Measurements from ENCODE around the gene CXCL16.

The CXCL16 gene

GRCh38 chr17:4739122-4740024 lies at the start of gene CXCL16, which contains the start of gene ZMYND15:
Gene CXCL16, minus strand, starts transcription at chr17:4739928. Its CDS starts 589 bp downstream, at chr17:4739339.
Gene ZMYND15, plus strand, starts transcription at chr17:4739833. Its CDS starts 716 bp downstream, at chr17:4740549.
- Mint-ChIP-seq H3K4me3 (peak within 1 kb of the TSS; percentile 88), H3K27ac (peak within 1 kb of the TSS; percentile 96), H3K9me3 (no peaks in the 10 kb centered on the region), H3K27me3 (peaks cover 34% of the 10 kb centered on the region), H3K4me1 (ENCODE audit: low read depth) (peaks cover 50% of the 10 kb centered on the region), H3K36me3 (ENCODE audit: low read depth) (peaks cover 34% of the 10 kb centered on the region)
- intact Hi-C loops (cut with micrococcal nuclease), result no loop called here

- H3K9me3 Mint-ChIP-seq, result no peaks in the 10 kb centered on the region
- intact Hi-C loops (cut with micrococcal nuclease), result loop anchor here (5.0 kb wide), 1 partner anchor 57 kb away; the partner anchor contains the start of gene MED11
- peak within 1 kb of the TSS; percentile 84 for H3K4me3 Mint-ChIP-seq
- H3K4me1 Mint-ChIP-seq (ENCODE audit: low read depth), result peaks cover 58% of the 10 kb centered on the region
- peaks cover 13% of the 10 kb centered on the region for H3K36me3 Mint-ChIP-seq (ENCODE audit: low read depth)
- peak within 1 kb of the TSS; percentile 94 for H3K27ac Mint-ChIP-seq
- peaks cover 51% of the 10 kb centered on the region for H3K27me3 Mint-ChIP-seq
Measured at GRCh38 chr17:4788807-4789700, 49.3 kb upstream of the CXCL16 start, which contains the start of gene GLTPD2. Gene GLTPD2, plus strand, starts transcription at chr17:4788964. Its CDS starts 48 bp downstream, at chr17:4789012.

- H3K4me3 Mint-ChIP-seq, result peak overlapping the region; percentile 84
- peak overlapping the region; percentile 94 for H3K27ac Mint-ChIP-seq
- no peaks in the 10 kb centered on the region for H3K9me3 Mint-ChIP-seq
- H3K36me3 Mint-ChIP-seq (ENCODE audit: low read depth), result peaks cover 13% of the 10 kb centered on the region
- peaks cover 55% of the 10 kb centered on the region for H3K27me3 Mint-ChIP-seq
- intact Hi-C loops (cut with micrococcal nuclease), result loop anchor here (5.0 kb wide), 1 partner anchor 56 kb away; the partner anchor contains the start of gene MED11
- peaks cover 58% of the 10 kb centered on the region for H3K4me1 Mint-ChIP-seq (ENCODE audit: low read depth)
Measured at GRCh38 chr17:4788159-4788806, 48.6 kb upstream of the CXCL16 start.

- Mint-ChIP-seq H3K4me3 (peak overlapping the region; percentile 41), H3K27me3 (peaks cover 55% of the 10 kb centered on the region), H3K36me3 (ENCODE audit: low read depth) (peaks cover 13% of the 10 kb centered on the region)
Measured at GRCh38 chr17:4786516-4786915, 46.8 kb upstream of the CXCL16 start.

GRCh38 chr17:4786106-4786511 lies 46.4 kb upstream of the CXCL16 start, which contains the start of gene VMO1:
Gene VMO1, minus strand, starts transcription at chr17:4786364. Its CDS starts 12 bp downstream, at chr17:4786352.
- peaks cover 57% of the 10 kb centered on the region for H3K27me3 Mint-ChIP-seq
- intact Hi-C loops (cut with micrococcal nuclease), result loop anchor here (2.0 to 5.0 kb wide), 2 partner anchors 15 to 54 kb away; partner anchors contain the start of genes MED11 and TM4SF5
- peaks cover 13% of the 10 kb centered on the region for H3K36me3 Mint-ChIP-seq (ENCODE audit: low read depth)
- H3K4me1 Mint-ChIP-seq (ENCODE audit: low read depth), result peaks cover 64% of the 10 kb centered on the region
- no peaks in the 10 kb centered on the region for H3K9me3 Mint-ChIP-seq
- H3K27ac Mint-ChIP-seq, result peak within 1 kb of the TSS; percentile 53
- peak within 1 kb of the TSS; percentile 63 for H3K4me3 Mint-ChIP-seq

More at GRCh38 chr17:4786516-4786915, 46.8 kb upstream of the CXCL16 start:
- intact Hi-C loops (cut with micrococcal nuclease), result loop anchor here (2.0 to 5.0 kb wide), 2 partner anchors 16 to 54 kb away; partner anchors contain the start of genes MED11 and TM4SF5
- peaks cover 66% of the 10 kb centered on the region for H3K4me1 Mint-ChIP-seq (ENCODE audit: low read depth)
- H3K9me3 Mint-ChIP-seq, result no peaks in the 10 kb centered on the region
- H3K27ac Mint-ChIP-seq, result peak overlapping the region; percentile 53

GRCh38 chr17:4785311-4786105 lies 45.8 kb upstream of the CXCL16 start:
- Mint-ChIP-seq H3K36me3 (ENCODE audit: low read depth) (peaks cover 13% of the 10 kb centered on the region), H3K27ac (peak overlapping the region; percentile 53), H3K4me3 (peak overlapping the region; percentile 63), H3K4me1 (ENCODE audit: low read depth) (peaks cover 58% of the 10 kb centered on the region), H3K27me3 (peaks cover 63% of the 10 kb centered on the region), H3K9me3 (no peaks in the 10 kb centered on the region)
- intact Hi-C loops (cut with micrococcal nuclease), result loop anchor here (2.0 to 5.0 kb wide), 2 partner anchors 15 to 53 kb away; partner anchors contain the start of genes MED11 and TM4SF5

- peak overlapping the region; percentile 33 for H3K27ac Mint-ChIP-seq
- peaks cover 40% of the 10 kb centered on the region for H3K4me1 Mint-ChIP-seq (ENCODE audit: low read depth)
- H3K4me3 Mint-ChIP-seq, result no peak overlapping the region
- intact Hi-C loops (cut with micrococcal nuclease), result no loop called here
- H3K9me3 Mint-ChIP-seq, result no peaks in the 10 kb centered on the region
- no peaks in the 10 kb centered on the region for H3K36me3 Mint-ChIP-seq (ENCODE audit: low read depth)
- peaks cover 80% of the 10 kb centered on the region for H3K27me3 Mint-ChIP-seq
Measured at GRCh38 chr17:4782652-4783051, 42.9 kb upstream of the CXCL16 start.

- Mint-ChIP-seq H3K4me3 (no peak overlapping the region), H3K27ac (no peak overlapping the region), H3K36me3 (ENCODE audit: low read depth) (no peaks in the 10 kb centered on the region), H3K9me3 (no peaks in the 10 kb centered on the region), H3K4me1 (ENCODE audit: low read depth) (peaks cover 17% of the 10 kb centered on the region), H3K27me3 (peaks cover 70% of the 10 kb centered on the region)
- intact Hi-C loops (cut with micrococcal nuclease), result no loop called here
Measured at GRCh38 chr17:4780325-4780955, 40.7 kb upstream of the CXCL16 start.

- intact Hi-C loops (cut with micrococcal nuclease), result no loop called here
- H3K4me1 Mint-ChIP-seq (ENCODE audit: low read depth), result peaks cover 19% of the 10 kb centered on the region
- H3K27me3 Mint-ChIP-seq, result peaks cover 53% of the 10 kb centered on the region
- no peaks in the 10 kb centered on the region for H3K36me3 Mint-ChIP-seq (ENCODE audit: low read depth)
- H3K9me3 Mint-ChIP-seq, result no peaks in the 10 kb centered on the region
- no peak overlapping the region for H3K4me3 Mint-ChIP-seq
- H3K27ac Mint-ChIP-seq, result no peak overlapping the region
Measured at GRCh38 chr17:4777969-4778760, 38.4 kb upstream of the CXCL16 start.

- peaks cover 51% of the 10 kb centered on the region for H3K4me1 Mint-ChIP-seq (ENCODE audit: low read depth)
- peak overlapping the region; percentile 30 for H3K27ac Mint-ChIP-seq
- intact Hi-C loops (cut with micrococcal nuclease), result no loop called here
Measured at GRCh38 chr17:4772235-4772613, 32.5 kb upstream of the CXCL16 start.

GRCh38 chr17:4771519-4772234 lies 31.9 kb upstream of the CXCL16 start, which contains the start of gene TM4SF5:
Gene TM4SF5, plus strand, starts transcription at chr17:4771886. Its CDS starts 37 bp downstream, at chr17:4771923.
- no peaks in the 10 kb centered on the region for H3K9me3 Mint-ChIP-seq
- H3K27ac Mint-ChIP-seq, result peak within 1 kb of the TSS; percentile 86
- H3K27me3 Mint-ChIP-seq, result peaks cover 6% of the 10 kb centered on the region
- H3K36me3 Mint-ChIP-seq (ENCODE audit: low read depth), result no peaks in the 10 kb centered on the region
- no peak within 1 kb of the TSS for H3K4me3 Mint-ChIP-seq
- intact Hi-C loops (cut with micrococcal nuclease), result loop anchor here (2.0 kb wide), 1 partner anchor 15 kb away; the partner anchor contains the start of gene VMO1
- H3K4me1 Mint-ChIP-seq (ENCODE audit: low read depth), result peaks cover 52% of the 10 kb centered on the region

More at GRCh38 chr17:4772235-4772613, 32.5 kb upstream of the CXCL16 start:
- H3K9me3 Mint-ChIP-seq, result no peaks in the 10 kb centered on the region
- no peaks in the 10 kb centered on the region for H3K36me3 Mint-ChIP-seq (ENCODE audit: low read depth)
- no peak overlapping the region for H3K4me3 Mint-ChIP-seq
- H3K27me3 Mint-ChIP-seq, result peaks cover 9% of the 10 kb centered on the region

All from dendritic cell treated with granulocyte-macrophage colony-stimulating factor and Interleukin-4, amounts not matched to agents 40 ng/mL and 50 ng/mL, for 4 days (primary cell).